GM12892 (cell line): ENCODE measurements around the gene AEBP1.

ENCODE experiments used
- POLR2A ChIP-seq: IDR thresholded peaks from 2 replicates; pipeline ENCODE4 v1.6.1; 2011; ENCODE audit warnings: low read depth, low read length, control low read depth
- POLR2AphosphoS5 ChIP-seq: IDR thresholded peaks from 2 replicates; pipeline ENCODE4 v1.6.1; 2011; ENCODE audit warnings: low read depth, low read length, control low read depth
- TAF1 ChIP-seq: IDR thresholded peaks from 2 replicates; pipeline ENCODE4 v1.6.1; 2011; ENCODE audit warnings: low read depth, mild to moderate bottlenecking, control low read depth, low read length, borderline replicate concordance

DNA sequence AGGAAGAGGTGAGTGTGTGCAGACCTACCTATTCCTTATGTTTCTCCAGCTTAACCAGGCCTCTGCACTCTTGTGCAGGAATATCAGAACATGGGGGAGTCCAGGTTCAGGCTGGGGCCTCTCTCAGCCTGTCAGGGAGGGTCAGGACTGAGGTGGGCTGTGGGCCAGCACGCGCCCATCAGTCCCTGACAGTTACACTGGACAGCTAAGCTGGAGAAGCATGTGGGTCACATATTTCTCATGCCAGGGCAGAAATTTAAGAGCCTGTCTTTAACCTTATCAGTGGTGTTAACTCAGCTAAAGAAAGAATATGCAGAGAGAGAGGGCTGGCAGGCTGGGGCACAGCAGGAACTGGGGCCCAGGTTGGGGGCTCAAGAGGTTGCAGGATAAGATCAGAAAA lies 27.9 kb downstream of the AEBP1 start:
- no peak for TF ChIP-seq POLR2A
- no peak for TF ChIP-seq POLR2AphosphoS5
- no peak for TF ChIP-seq TAF1
